Heart right ventricle (tissue), 16 donors: ENCODE results near the gene CHRM2. TPM values are rescaled to one million over a fixed set of nuclear protein-coding genes. Genes with fewer than 3 reads are reported as not detected.

Experiments
- ATAC-seq, 8 donors: fragments of 200-7000 bp; cut with Tn5 transposase; one replicate each; pipeline ENCODE4 v1.9.1; 2020; ENCODE audit warnings: mild to moderate bottlenecking in 8 of 8, moderate library complexity in 8 of 8, moderate number of reproducible peaks in 1 of 8
- DNase-seq, 2 donors: peaks; one replicate each; pipeline ENCODE4 v3.0.0-alpha.2; 2020
- H3K27ac ChIP-seq, 10 donors: fragments of 200-600 bp; sonication (generic) in 2 of 10; one replicate each; pipeline versions ENCODE4 v1.5.0 to v1.8.0; 2020 to 2022; ENCODE audit warnings: mild to moderate bottlenecking in 3 of 10
- H3K27me3 ChIP-seq, 7 donors: fragments of 200-600 bp; one replicate each; pipeline ENCODE4 v1.8.0; 2021 to 2022; ENCODE audit warnings: mild to moderate bottlenecking in 2 of 7
- H3K36me3 ChIP-seq, 9 donors: fragments of 200-600 bp; sonication (generic) in 1 of 9; one replicate each; pipeline versions ENCODE4 v1.5.0 to v1.8.0; 2020 to 2022; ENCODE audit warnings: mild to moderate bottlenecking in 2 of 9
- H3K4me1 ChIP-seq, 9 donors: fragments of 200-600 bp; sonication (generic) in 1 of 9; one replicate each; pipeline versions ENCODE4 v1.5.0 to v1.8.0; 2020 to 2022; ENCODE audit warnings: mild to moderate bottlenecking in 4 of 9
- H3K4me3 ChIP-seq, 10 donors: fragments of 200-600 bp; sonication (generic) in 2 of 10; one replicate each; pipeline versions ENCODE4 v1.5.0 to v1.8.0; 2020 to 2022; ENCODE audit warnings: mild to moderate bottlenecking in 7 of 10, moderate library complexity in 2 of 10
- H3K9me3 ChIP-seq, 11 donors: fragments of 200-600 bp in 10 of 11; sonication (generic) in 2 of 11; one replicate each; pipeline versions ENCODE4 v1.5.0 to v1.8.0; 2013 to 2022; ENCODE audit warnings: mild to moderate bottlenecking in 2 of 11, control low read depth in 1 of 11, moderate library complexity in 1 of 11
- WGBS, 2 donors: extraction: QIAGEN DNeasy Blood & Tissue Kit; methylation state at CpG; one replicate each; pipeline ENCODE4 v1.1.7; 2013; ENCODE audit warnings: inconsistent platforms in 1 of 2; 5-methylcytosine and 5-hydroxymethylcytosine counted together
- intact Hi-C, 10 donors: fragments of 100-400 bp; cut with DNase I; formaldehyde crosslinking; loops; one replicate each; pipeline versions ENCODE4 v1.11.1 to v1.14.2; 2022
- microRNA-seq, 2 donors: library from miRNA; unstranded; fragments of <30 nt; microRNA quantifications; one replicate each; pipeline ENCODE4 v1.2.0, GENCODE V29; 2021
- polyA plus RNA-seq, 2 donors: library from polyadenylated mRNA; stranded (reverse); fragments of 200-250 nt; gene quantifications; one replicate each; pipeline ENCODE4 v1.2.3, GENCODE V29; 2013
- total RNA-seq, 10 donors: library from RNA; stranded (reverse); fragmentation: NEBNext Ultra II Directional in 3 of 10; extraction: Animal tissue kit (Norgen Biotek cat#: 25700) in 3 of 10; gene quantifications; one replicate each; pipeline versions ENCODE4 v1.2.1 to v1.2.4, GENCODE V29; 2021 to 2023
- TF ChIP-seq, protein P1 (sequence below), 9 donors: fragments of 200-600 bp; sonication (generic) in 2 of 9; IDR thresholded peaks; one replicate each; pipeline versions ENCODE4 v1.5.0 to v1.8.0; 2021 to 2022; ENCODE audit warnings: antibody characterized with exemption in 9 of 9, mild to moderate bottlenecking in 5 of 9, moderate library complexity in 1 of 9
- donor health status: Arrhythmogenic right ventricular cardiomyopathy.
- donor health status: ischemic (EF 13 %, LVEDD 7.1; RV severe dilation, severe dysfunction).
- donor health status: healthy with polysubstance abuse.
- donor health status: DM: no; HTN: yes; CAD: no.
- donor health status: DM: no; HTN: no; CAD: no.
- donor health status: ischemic (EF 25% LVEDD 6.9; RV normal size, moderate dysfunction).
- donor health status: ischemic (EF 25% LVEDD 5.7; RV mildly dilated, moderate dysfunction).
- donor health status: healthy.
- donor health status: DM: yes; HTN: yes; CAD: no.
- donor health status: Ischemic cardiomyopathy.
- donor health status: ischemic (EF 35%, LVEDD 5.7; RV mildly dilated, moderate dysfunction).
- donor health status: nonischemic (EF 11% LVEDD 7.7; RV severe dilation, severe dysfunction).
- donor health status: DM: yes; HTN: yes; CAD: no.
- donor health status: PGD.
- donor health status: ischemic (EF 29% LVEDD 5.4; RV normal size, mild dysfunction).
- donor health status: nonischemic (EF 23%, LVEDD 6.1; RV moderate dilation, normal function).

CHRM2 gene
- total and polyA plus RNA-seq, 12 donors: 11.7 to 108 (median 69.7) TPM

GRCh38 chr7:137069249-137069963, 201.0 kb downstream of the CHRM2 start:
- no peak overlapping the region for H3K4me3 ChIP-seq
- no peaks in the 10 kb centered on the region for H3K27me3 ChIP-seq
- intact Hi-C loops: no loop called here
- WGBS, 2 donors: 68 to 72% methylated on average over 8 of the region's 8 CpGs
- H3K36me3 ChIP-seq: no peaks in the 10 kb centered on the region
- H3K4me1 ChIP-seq: peaks cover 0 to 6% (median 0%) of the 10 kb centered on the region in 9 donors
- H3K9me3 ChIP-seq: no peaks in the 10 kb centered on the region
- DNase-seq: no peak
- TF ChIP-seq, protein P1, sequence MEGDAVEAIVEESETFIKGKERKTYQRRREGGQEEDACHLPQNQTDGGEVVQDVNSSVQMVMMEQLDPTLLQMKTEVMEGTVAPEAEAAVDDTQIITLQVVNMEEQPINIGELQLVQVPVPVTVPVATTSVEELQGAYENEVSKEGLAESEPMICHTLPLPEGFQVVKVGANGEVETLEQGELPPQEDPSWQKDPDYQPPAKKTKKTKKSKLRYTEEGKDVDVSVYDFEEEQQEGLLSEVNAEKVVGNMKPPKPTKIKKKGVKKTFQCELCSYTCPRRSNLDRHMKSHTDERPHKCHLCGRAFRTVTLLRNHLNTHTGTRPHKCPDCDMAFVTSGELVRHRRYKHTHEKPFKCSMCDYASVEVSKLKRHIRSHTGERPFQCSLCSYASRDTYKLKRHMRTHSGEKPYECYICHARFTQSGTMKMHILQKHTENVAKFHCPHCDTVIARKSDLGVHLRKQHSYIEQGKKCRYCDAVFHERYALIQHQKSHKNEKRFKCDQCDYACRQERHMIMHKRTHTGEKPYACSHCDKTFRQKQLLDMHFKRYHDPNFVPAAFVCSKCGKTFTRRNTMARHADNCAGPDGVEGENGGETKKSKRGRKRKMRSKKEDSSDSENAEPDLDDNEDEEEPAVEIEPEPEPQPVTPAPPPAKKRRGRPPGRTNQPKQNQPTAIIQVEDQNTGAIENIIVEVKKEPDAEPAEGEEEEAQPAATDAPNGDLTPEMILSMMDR (IDR thresholded peaks at IDR 0.05): no peak
- ATAC-seq: no peak
- no peak overlapping the region for H3K27ac ChIP-seq

Small RNA genes within 50 kb of the gene (microRNA-seq; reads per million reads assigned to microRNA genes)
- 283 to 403 reads per million in 2 donors for gene MIR490
